ENCODE results near the gene NUDT16L1.

- TF ChIP-seq GATA2 (IDR thresholded peaks at IDR 0.05; ENCODE audit: low read depth, low read length), result no peak
- TF ChIP-seq GATA3 (IDR thresholded peaks at IDR 0.05; ENCODE audit: low read depth, low read length), result no peak
Observed at GRCh38 chr16:4651827-4652226, 41.5 kb upstream of the NUDT16L1 start.
